Skeletal muscle satellite cell (primary cell): ENCODE data around the gene JPH3.

Source experiments
- H3K27me3 ChIP-seq: 2 replicates; pipeline ENCODE4 v1.7.0; 2013; ENCODE audit warnings: low read length; ENCODE audit not compliant: control insufficient read depth, insufficient read depth
- H3K36me3 ChIP-seq: 2 replicates; pipeline ENCODE4 v1.7.0; 2013; ENCODE audit warnings: mild to moderate bottlenecking, control low read depth, low read length; ENCODE audit not compliant: insufficient read depth
- H3K4me1 ChIP-seq: 2 replicates; pipeline ENCODE4 v1.7.0; 2013; ENCODE audit warnings: low read length; ENCODE audit not compliant: control insufficient read depth, insufficient read depth
- H3K4me2 ChIP-seq: 2 replicates; pipeline ENCODE4 v1.7.0; 2013; ENCODE audit warnings: mild to moderate bottlenecking, low read length
- H3K4me3 ChIP-seq: 2 replicates; pipeline ENCODE4 v1.7.0; 2013; ENCODE audit warnings: low read length
- H3K9ac ChIP-seq: 2 replicates; pipeline ENCODE4 v1.7.0; 2013; ENCODE audit warnings: mild to moderate bottlenecking, low read depth, low read length, moderate library complexity
- H3K9me3 ChIP-seq: replicated peaks from 2 replicates; pipeline ENCODE4 v1.7.0; 2013; ENCODE audit warnings: mild to moderate bottlenecking, control low read depth, low read length

Gene JPH3

DNA sequence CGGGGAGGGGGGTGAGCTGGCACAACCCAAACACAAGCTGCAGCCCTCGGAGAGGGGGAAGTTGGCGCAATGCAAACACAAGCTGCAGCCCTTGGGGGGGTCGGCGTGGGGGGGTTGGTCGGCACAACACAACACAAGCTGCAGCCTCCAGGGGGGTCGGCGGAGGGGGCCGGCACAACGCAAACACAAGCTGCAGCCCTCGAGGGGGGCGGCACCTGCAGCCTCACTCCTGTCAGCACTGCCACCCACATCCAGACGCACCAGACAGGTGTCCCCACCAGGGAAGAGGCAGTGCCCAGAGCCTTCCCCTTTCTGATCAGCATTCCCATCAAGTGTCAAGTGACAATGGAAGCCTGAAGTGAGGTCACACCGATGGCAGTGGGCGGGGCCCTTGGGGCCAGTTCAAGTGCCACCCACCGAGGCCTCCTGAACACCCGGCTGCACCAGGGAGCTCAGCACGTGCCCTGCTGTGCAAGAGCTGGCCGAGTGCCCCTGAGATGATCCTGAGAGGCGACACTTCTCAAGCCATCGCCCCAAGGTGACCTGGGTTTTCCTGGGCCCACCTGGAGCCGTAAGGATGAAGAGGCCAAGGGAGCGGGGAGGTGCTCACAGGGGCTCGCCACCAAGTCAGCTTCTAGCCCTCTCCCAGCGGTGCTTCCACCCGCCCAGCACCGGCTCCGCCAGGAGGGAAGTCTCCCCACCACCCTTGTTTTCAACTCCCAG lies 104.1 kb downstream of the JPH3 start:
- Histone ChIP-seq H3K4me3 (no peak overlapping the region), H3K4me2 (no peak overlapping the region), H3K9me3 (no peaks in the 10 kb centered on the region), H3K36me3 (peaks cover 18% of the 10 kb centered on the region), H3K9ac (no peak overlapping the region), H3K27me3 (no peaks in the 10 kb centered on the region), H3K4me1 (no peaks in the 10 kb centered on the region)

DNA sequence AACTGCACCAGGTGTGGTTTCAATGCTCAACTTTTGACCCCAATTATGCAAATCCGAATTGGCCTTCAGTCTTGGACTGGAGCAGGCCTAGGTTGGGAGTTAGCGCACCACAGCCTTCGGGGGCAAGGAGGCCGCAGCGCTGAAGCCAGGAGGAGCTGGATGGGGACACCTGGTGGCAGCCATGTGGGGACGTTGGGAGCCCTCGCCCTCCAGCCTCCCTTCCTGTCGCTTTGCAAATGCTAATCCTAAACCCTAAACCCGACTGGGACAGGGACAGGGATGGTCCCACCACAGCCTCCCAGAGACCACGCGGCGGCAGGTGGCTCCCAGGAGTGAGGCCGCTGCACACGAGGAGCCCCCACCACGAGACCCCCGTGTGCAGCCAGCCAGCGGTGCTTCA lies 104.8 kb downstream of the JPH3 start:
- Histone ChIP-seq H3K9ac (no peak overlapping the region), H3K4me3 (no peak overlapping the region), H3K9me3 (no peaks in the 10 kb centered on the region), H3K4me1 (no peaks in the 10 kb centered on the region), H3K27me3 (no peaks in the 10 kb centered on the region), H3K4me2 (no peak overlapping the region), H3K36me3 (peaks cover 15% of the 10 kb centered on the region)

DNA sequence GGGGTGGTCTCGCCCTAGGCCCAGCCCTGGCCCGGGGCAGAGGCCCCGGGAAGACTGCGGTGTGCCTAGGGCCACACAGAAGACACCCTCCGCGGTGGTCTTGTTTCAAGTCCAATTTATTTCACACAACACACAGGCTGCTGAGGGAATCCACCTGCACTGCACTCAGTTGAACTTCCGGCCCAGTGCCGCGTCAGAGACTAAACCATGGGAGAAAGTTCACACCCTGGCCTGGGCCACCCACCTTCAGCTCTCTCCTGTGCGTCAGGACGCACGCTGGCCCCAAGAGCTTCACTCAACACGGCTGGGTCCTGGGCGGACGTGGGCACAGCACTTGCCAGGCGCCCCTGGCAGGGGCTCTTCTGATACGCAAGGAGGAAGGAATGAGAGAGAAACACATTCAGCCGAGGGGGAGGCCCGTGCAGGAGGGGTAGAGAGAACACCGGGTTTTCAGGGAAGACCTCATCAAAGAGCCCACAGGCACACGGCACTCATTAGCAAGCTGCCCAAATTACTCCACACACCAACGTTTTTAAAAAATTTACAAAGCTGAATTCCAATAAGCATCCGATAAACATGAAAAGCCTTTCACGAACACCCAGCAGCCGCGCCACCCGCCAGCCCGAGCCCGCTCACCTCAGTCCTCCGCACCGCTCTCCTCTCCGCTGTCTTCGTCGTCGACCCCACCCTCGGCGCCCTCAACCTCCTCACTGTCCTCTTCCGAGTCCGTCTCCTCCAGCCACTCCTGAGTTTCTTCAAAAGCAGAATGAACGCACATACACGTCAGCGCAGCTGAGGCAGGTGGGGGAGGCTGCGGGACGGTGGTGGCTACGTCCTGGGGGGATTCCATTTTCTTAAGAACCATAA lies 105.6 kb downstream of the JPH3 start:
- H3K9ac ChIP-seq = no peak overlapping the region
- H3K9me3 ChIP-seq = no peaks in the 10 kb centered on the region
- no peaks in the 10 kb centered on the region for H3K27me3 ChIP-seq
- no peak overlapping the region for H3K4me2 ChIP-seq
- H3K36me3 ChIP-seq = peaks cover 15% of the 10 kb centered on the region
- H3K4me1 ChIP-seq = no peaks in the 10 kb centered on the region
- no peak overlapping the region for H3K4me3 ChIP-seq

DNA sequence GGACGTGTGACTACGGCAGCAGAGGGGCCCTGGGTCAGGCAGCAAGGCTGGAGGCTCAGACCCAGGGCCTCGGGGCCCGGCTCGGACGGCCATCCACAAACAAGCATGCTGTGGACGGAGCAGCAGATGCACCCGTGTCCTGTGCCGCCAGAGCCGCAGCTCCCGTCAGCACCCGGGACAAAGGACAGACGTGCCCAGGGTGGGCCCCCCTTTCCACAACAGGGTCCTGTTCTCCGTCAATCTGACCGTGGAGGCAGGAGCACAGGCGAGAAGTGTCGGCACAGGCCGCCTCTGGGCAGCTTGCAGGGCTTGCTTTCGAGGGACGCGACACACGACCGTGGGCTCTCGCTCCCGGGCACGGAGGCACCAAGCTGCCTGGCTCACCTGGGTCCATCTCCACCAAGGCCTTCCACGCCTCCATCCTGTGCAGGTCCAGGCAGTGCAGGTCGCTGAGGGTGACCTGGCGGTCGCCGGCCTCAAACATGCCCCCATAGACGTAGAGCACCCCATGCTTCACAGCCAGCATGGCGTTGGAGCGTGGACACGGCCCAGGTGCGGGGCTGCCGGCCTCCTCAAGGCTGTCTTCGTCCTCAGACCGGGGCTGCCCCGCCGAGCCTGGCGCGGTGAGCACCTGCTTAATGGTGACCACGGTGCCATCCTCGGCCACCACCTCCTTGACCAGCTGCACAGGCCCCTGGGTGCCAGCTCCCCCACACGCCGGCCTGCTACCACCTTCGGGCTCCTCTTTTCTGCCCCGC lies 106.8 kb downstream of the JPH3 start:
- H3K4me2 ChIP-seq = no peak overlapping the region
- H3K4me3 ChIP-seq = no peak overlapping the region
- no peak overlapping the region for H3K9ac ChIP-seq
- H3K36me3 ChIP-seq = peaks cover 15% of the 10 kb centered on the region
- no peaks in the 10 kb centered on the region for H3K27me3 ChIP-seq
- H3K4me1 ChIP-seq = no peaks in the 10 kb centered on the region
- no peaks in the 10 kb centered on the region for H3K9me3 ChIP-seq

DNA sequence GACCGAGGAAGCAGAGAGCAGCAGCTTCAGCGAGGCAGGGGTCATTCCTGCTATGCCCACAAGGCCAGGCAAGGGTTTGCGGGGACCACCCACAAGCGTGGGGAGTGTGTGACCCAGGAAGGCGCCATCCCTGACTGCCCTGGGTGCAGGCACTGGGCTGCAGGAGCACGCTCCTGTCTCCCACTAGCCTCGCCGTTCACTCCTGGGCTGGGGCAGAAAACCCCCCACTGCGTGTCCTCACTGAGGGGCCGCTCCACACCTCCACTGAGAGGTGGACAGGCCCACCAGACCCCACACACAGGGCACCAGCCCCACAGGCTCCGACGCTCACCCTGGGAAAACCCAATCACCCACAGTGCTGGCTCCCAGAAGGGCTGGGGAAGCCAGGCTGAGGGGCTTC lies 107.4 kb downstream of the JPH3 start:
- no peaks in the 10 kb centered on the region for H3K4me1 ChIP-seq
- H3K4me3 ChIP-seq = no peak overlapping the region
- no peak overlapping the region for H3K9ac ChIP-seq
- H3K4me2 ChIP-seq = no peak overlapping the region
- H3K36me3 ChIP-seq = peaks cover 19% of the 10 kb centered on the region
- no peaks in the 10 kb centered on the region for H3K9me3 ChIP-seq
- no peaks in the 10 kb centered on the region for H3K27me3 ChIP-seq

DNA sequence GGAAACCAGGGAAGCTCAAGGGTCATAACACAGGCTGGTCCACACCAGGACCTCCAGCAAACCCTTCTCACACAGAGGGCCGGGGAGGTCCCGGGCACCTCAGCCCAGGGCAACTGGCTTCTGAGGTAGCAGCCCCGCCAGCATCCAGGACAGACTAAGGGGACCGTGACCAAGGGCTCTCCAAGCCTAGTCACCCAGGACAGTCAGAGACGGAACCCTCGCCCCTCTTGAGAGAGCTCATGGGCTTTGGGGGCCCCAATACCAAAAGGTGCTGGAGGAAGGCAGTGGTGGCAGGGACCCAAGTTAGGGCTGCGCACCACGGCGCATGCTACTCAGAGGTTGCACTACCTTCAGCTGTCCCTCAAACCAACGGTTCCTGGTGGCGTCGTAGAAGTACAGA lies 108.6 kb downstream of the JPH3 start:
- no peaks in the 10 kb centered on the region for H3K9me3 ChIP-seq
- no peak overlapping the region for H3K4me2 ChIP-seq
- H3K4me3 ChIP-seq = no peak overlapping the region
- peaks cover 23% of the 10 kb centered on the region for H3K36me3 ChIP-seq
- no peak overlapping the region for H3K9ac ChIP-seq
- no peaks in the 10 kb centered on the region for H3K27me3 ChIP-seq
- no peaks in the 10 kb centered on the region for H3K4me1 ChIP-seq

DNA sequence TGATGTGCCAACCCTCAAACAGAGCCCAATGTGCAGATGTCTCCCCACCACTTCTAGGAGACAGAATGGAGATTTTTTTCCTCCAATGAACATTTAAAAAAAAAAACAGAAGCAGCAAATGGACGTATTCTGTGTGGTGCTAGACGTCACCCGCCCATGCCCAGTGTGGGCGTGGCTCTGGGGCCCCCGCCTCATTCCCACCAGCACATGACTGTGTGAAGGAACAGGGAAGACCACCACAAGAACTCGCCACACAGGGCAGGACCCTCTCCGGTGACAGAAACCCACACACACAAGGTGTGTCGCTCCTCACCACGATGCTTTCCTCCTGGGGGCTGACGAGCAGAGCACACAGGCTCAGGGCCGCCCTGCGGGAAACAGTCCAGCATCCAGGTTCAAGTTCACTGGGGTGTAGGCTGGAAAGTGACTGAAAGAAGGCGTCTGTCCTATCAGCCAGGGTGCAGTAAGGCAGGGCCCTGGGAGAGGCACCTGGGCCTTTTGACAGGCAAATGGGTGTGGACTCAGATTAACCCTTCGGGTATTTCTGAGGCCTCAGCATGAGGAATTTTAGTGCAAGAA lies 110.0 kb downstream of the JPH3 start:
- Histone ChIP-seq H3K36me3 (peaks cover 20% of the 10 kb centered on the region), H3K4me3 (no peak overlapping the region), H3K4me1 (no peaks in the 10 kb centered on the region), H3K9ac (no peak overlapping the region), H3K4me2 (no peak overlapping the region), H3K27me3 (no peaks in the 10 kb centered on the region), H3K9me3 (no peaks in the 10 kb centered on the region)

DNA sequence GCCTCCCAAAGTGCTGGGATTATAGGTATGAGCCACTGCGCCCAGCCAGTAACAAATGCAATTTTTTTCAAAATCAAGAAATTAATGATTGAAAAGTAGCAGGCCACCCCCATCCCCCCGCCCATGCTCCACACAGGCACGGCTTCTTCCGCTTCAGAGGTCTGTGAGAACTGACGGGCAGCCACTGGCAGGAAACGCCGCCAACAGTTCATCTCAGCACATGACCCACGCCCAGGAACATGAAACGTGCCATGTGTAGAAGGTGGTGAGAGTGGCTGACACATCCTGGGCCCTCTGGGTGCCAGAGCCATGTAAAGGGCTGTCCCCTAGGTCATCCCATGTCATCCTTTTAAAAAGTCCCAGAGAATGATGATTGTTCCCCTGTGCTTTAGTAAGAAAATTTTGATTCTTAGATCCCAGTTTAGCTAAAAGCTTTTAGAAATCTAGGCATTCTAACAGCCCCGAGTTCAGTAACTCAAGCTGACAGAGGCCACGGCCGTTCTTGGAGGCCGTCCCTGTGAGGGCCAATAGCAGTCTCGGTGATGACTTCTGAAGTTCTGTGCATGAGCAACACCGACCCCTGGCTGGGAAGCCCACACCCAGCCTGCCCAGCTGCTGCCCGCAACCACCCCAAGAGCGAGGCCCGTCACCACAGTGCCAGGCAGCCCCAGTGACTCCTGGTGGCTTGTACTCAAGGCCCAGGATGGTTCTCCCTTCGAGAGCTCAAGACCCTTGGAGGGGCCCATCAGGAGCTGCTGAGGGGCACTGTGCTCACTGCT lies 111.3 kb downstream of the JPH3 start:
- Histone ChIP-seq H3K36me3 (peaks cover 16% of the 10 kb centered on the region), H3K9ac (no peak overlapping the region), H3K4me3 (no peak overlapping the region), H3K9me3 (no peaks in the 10 kb centered on the region), H3K4me2 (no peak overlapping the region), H3K4me1 (no peaks in the 10 kb centered on the region), H3K27me3 (no peaks in the 10 kb centered on the region)

DNA sequence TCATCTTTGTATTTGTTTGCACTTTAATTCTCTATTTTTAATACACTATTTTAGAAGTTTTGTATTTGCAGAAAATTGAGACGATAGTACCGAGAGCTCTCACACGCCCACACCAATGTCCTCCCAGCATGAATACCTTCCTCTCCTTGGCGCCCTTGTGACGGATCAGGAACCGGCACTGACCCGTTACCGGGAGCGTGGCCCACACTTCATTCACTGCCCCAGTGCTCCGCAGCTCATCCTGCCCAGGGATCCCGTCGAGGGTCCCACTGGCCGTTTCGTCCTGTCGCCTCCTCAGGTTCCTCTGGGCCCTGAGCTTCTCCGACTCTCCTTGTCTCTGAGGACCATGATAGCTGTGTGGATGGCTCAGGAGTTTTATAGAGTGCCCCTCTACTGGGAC lies 112.9 kb downstream of the JPH3 start:
- Histone ChIP-seq H3K4me2 (no peak overlapping the region), H3K36me3 (peaks cover 15% of the 10 kb centered on the region)

DNA sequence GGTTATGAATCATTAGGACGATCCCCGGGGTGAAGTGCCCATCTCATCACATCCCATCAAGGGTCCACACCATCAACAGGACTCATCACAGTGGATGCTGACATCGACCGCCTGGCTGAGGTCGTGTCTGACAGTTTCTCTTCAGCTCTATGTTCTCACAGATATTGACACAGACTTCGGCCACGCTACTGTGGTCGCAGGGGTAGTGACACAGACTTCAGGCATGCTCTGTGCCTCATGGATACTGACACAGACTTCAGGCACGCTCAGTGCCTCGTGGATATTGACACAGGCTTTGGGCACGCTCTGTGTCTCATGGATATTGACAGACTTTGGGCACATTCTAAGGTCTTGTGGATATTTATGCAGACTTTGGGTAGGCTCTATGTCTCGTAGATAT lies 113.3 kb downstream of the JPH3 start:
- Histone ChIP-seq H3K4me2 (no peak overlapping the region), H3K4me1 (no peaks in the 10 kb centered on the region), H3K9me3 (no peaks in the 10 kb centered on the region), H3K27me3 (no peaks in the 10 kb centered on the region), H3K4me3 (no peak overlapping the region), H3K9ac (no peak overlapping the region), H3K36me3 (peaks cover 15% of the 10 kb centered on the region)

More for the DNA sequence above, 112.9 kb downstream of the JPH3 start:
- no peak overlapping the region for H3K9ac ChIP-seq
- H3K4me1 ChIP-seq = no peaks in the 10 kb centered on the region
- no peaks in the 10 kb centered on the region for H3K27me3 ChIP-seq
- no peaks in the 10 kb centered on the region for H3K9me3 ChIP-seq
- H3K4me3 ChIP-seq = no peak overlapping the region
